ENCODE data around the gene OR6S1.
"Not testable (repeated sequence)": the region's sequence is repeated elsewhere in the genome, so short reads cannot be mapped to it uniquely, and the experiment has no call there.

Gene OR6S1

GRCh38 chr14:20630340-20631022, 11.0 kb downstream of the OR6S1 start:
- no peak for DNase-seq

GRCh38 chr14:20628063-20628854, 13.2 kb downstream of the OR6S1 start:
- DNase-seq, result no peak

GRCh38 chr14:20627346-20628027, 14.0 kb downstream of the OR6S1 start:
- DNase-seq, result no peak

GRCh38 chr14:20626274-20626673, 15.2 kb downstream of the OR6S1 start:
- DNase-seq, result no peak

GRCh38 chr14:20624495-20625070, 16.9 kb downstream of the OR6S1 start:
- DNase-seq, result no peak

GRCh38 chr14:20623798-20624197, 17.7 kb downstream of the OR6S1 start:
- no peak for DNase-seq

- no peak for DNase-seq
These were observed 18.6 kb downstream of the OR6S1 start for GRCh38 chr14:20622816-20623291.

- no peak for DNase-seq
These were observed 20.6 kb downstream of the OR6S1 start for GRCh38 chr14:20620798-20621478.

- not testable (repeated sequence) for DNase-seq
These were observed 21.8 kb downstream of the OR6S1 start for GRCh38 chr14:20619688-20620087.

- no peak for DNase-seq
These were observed 23.2 kb downstream of the OR6S1 start for GRCh38 chr14:20618271-20618749.

- DNase-seq, result no peak
These were observed 24.1 kb downstream of the OR6S1 start for GRCh38 chr14:20617138-20618003.

GRCh38 chr14:20615996-20616395, 25.5 kb downstream of the OR6S1 start:
- no peak for DNase-seq

GRCh38 chr14:20614038-20614840, 27.3 kb downstream of the OR6S1 start:
- no peak for DNase-seq

GRCh38 chr14:20613094-20614037, 28.1 kb downstream of the OR6S1 start:
- peak; percentile 73 for DNase-seq

GRCh38 chr14:20612403-20612802, 29.1 kb downstream of the OR6S1 start:
- DNase-seq, result no peak

- DNase-seq, result no peak
These were observed 30.2 kb downstream of the OR6S1 start for GRCh38 chr14:20611277-20611676.

GRCh38 chr14:20610002-20610765, 31.3 kb downstream of the OR6S1 start:
- no peak for DNase-seq

- peak; percentile 57 for DNase-seq
These were observed 32.1 kb downstream of the OR6S1 start for GRCh38 chr14:20609215-20610001.
